ENCODE data around the gene TSPAN18.

GRCh38 chr11:44976576-44976975 is 249.8 kb downstream of the TSPAN18 start:
- TF ChIP-seq CTCF (IDR thresholded peaks at IDR 0.05) (no peak), POLR2A (IDR thresholded peaks at IDR 0.05) (no peak), POLR2AphosphoS5 (IDR thresholded peaks at IDR 0.05) (no peak)

Data from breast epithelium (tissue), 3 donors.